Tibial artery (tissue), 4 donors: ENCODE results near the gene PIR.

Experiments used
- DNase-seq, 2 donors: peaks; one replicate each; pipeline ENCODE4 v3.0.0-alpha.2; 2019
- H3K27ac ChIP-seq, 2 donors: fragments of 200-600 bp; sonication (generic) in 1 of 2; 1 replicate in 1 of 2; 2 replicates in 1 of 2; pipeline ENCODE4 v1.5.1; 2018 to 2019; ENCODE audit warnings: mild to moderate bottlenecking in 1 of 2
- H3K27me3 ChIP-seq, 2 donors: fragments of 200-600 bp; sonication (generic) in 1 of 2; one replicate each; pipeline versions ENCODE4 v1.5.1 to v1.6.0; 2016 to 2019
- H3K36me3 ChIP-seq, 3 donors: fragments of 200-600 bp; sonication (generic) in 2 of 3; one replicate each; pipeline ENCODE4 v1.5.1; 2016 to 2019; ENCODE audit warnings: mild to moderate bottlenecking in 2 of 3
- H3K4me1 ChIP-seq, 4 donors: fragments of 200-600 bp; sonication (generic) in 2 of 4; 1 replicate in 3 of 4; 2 replicates in 1 of 4; pipeline ENCODE4 v1.5.1; 2016 to 2019
- H3K4me3 ChIP-seq, 2 donors: fragments of 200-600 bp; sonication (generic) in 1 of 2; 1 replicate in 1 of 2; 2 replicates in 1 of 2; pipeline ENCODE4 v1.5.1; 2018 to 2019; ENCODE audit warnings: mild to moderate bottlenecking in 2 of 2
- H3K9me3 ChIP-seq, 3 donors: fragments of 200-600 bp; sonication (generic) in 1 of 3; one replicate each; pipeline ENCODE4 v1.5.1; 2016 to 2019
- intact Hi-C: fragments of 100-400 bp; cut with DNase I; formaldehyde crosslinking; loops from one replicate; pipeline ENCODE4 v1.15.0; 2023; ENCODE audit warnings: low total_unique reads
- TF ChIP-seq, protein P1 (sequence below), 2 experiments: fragments of 200-600 bp in 1 of 2; fragments of 450-650 bp in 1 of 2; IDR thresholded peaks; one replicate each; pipeline ENCODE4 v1.5.1; 2017 to 2019; ENCODE audit warnings: antibody characterized with exemption in 2 of 2, mild to moderate bottlenecking in 1 of 2, moderate library complexity in 1 of 2

The PIR gene

GRCh38 chrX:15395789-15396188 lies 97.3 kb downstream of the PIR start:
- TF ChIP-seq, protein P1, sequence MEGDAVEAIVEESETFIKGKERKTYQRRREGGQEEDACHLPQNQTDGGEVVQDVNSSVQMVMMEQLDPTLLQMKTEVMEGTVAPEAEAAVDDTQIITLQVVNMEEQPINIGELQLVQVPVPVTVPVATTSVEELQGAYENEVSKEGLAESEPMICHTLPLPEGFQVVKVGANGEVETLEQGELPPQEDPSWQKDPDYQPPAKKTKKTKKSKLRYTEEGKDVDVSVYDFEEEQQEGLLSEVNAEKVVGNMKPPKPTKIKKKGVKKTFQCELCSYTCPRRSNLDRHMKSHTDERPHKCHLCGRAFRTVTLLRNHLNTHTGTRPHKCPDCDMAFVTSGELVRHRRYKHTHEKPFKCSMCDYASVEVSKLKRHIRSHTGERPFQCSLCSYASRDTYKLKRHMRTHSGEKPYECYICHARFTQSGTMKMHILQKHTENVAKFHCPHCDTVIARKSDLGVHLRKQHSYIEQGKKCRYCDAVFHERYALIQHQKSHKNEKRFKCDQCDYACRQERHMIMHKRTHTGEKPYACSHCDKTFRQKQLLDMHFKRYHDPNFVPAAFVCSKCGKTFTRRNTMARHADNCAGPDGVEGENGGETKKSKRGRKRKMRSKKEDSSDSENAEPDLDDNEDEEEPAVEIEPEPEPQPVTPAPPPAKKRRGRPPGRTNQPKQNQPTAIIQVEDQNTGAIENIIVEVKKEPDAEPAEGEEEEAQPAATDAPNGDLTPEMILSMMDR (IDR thresholded peaks at IDR 0.05): no peak
- intact Hi-C loops: no loop called here
- Histone ChIP-seq H3K27ac (no peak overlapping the region), H3K9me3 (no peaks in the 10 kb centered on the region), H3K4me1 (no peaks in the 10 kb centered on the region), H3K27me3 (no peaks in the 10 kb centered on the region), H3K36me3 (peaks cover 0 to 11% (median 0%) of the 10 kb centered on the region in 3 donors), H3K4me3 (no peak overlapping the region)
- no peak for DNase-seq

- intact Hi-C loops: no loop called here
- Histone ChIP-seq H3K36me3 (peaks cover 0 to 11% (median 4%) of the 10 kb centered on the region in 3 donors), H3K27ac (no peak overlapping the region), H3K4me1 (no peaks in the 10 kb centered on the region), H3K9me3 (no peaks in the 10 kb centered on the region), H3K27me3 (no peaks in the 10 kb centered on the region), H3K4me3 (no peak overlapping the region)
- TF ChIP-seq, protein P1 (IDR thresholded peaks at IDR 0.05): no peak
- no peak for DNase-seq
Observed at GRCh38 chrX:15391850-15392249, 101.3 kb downstream of the PIR start.

- intact Hi-C loops: no loop called here
- DNase-seq: peak in 1 of 2 donors; percentile 19
- no peaks in the 10 kb centered on the region for H3K27me3 ChIP-seq
- H3K27ac ChIP-seq: no peak within 1 kb of the TSS
- TF ChIP-seq, protein P1 (IDR thresholded peaks at IDR 0.05): no peak
- peaks cover 0 to 4% (median 0%) of the 10 kb centered on the region in 3 donors for H3K36me3 ChIP-seq
- H3K4me3 ChIP-seq: no peak within 1 kb of the TSS
- H3K4me1 ChIP-seq: no peaks in the 10 kb centered on the region
- no peaks in the 10 kb centered on the region for H3K9me3 ChIP-seq
Observed at GRCh38 chrX:15384304-15384703, 108.8 kb downstream of the PIR start, which contains the start of gene VEGFD. VEGFD (minus strand) TSS chrX:15384413; CDS start chrX:15383946, 467 bp downstream.

DNA sequence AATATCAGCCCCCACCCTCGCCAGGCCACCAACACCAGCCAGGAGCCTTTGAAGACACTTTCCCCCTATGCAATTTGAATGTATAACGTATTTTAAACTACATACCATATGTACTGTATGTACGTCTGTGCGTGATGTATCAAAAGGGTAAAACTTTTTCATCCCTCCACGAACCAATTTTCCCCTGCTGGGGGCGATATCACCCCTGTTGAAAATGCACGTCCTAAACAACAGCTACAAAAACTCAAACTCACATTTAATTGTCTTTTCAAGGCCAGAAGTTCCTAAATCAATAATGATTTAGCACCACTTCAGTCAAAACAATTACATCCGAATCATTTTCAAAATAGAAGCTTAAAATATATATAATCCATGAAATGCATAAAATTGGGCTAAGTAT lies 110.3 kb downstream of the PIR start:
- Histone ChIP-seq H3K4me3 (no peak overlapping the region), H3K27me3 (no peaks in the 10 kb centered on the region), H3K4me1 (no peaks in the 10 kb centered on the region), H3K9me3 (no peaks in the 10 kb centered on the region), H3K27ac (no peak overlapping the region), H3K36me3 (no peaks in the 10 kb centered on the region)
- DNase-seq: no peak
- TF ChIP-seq, protein P1 (IDR thresholded peaks at IDR 0.05): no peak
- intact Hi-C loops: no loop called here

DNA sequence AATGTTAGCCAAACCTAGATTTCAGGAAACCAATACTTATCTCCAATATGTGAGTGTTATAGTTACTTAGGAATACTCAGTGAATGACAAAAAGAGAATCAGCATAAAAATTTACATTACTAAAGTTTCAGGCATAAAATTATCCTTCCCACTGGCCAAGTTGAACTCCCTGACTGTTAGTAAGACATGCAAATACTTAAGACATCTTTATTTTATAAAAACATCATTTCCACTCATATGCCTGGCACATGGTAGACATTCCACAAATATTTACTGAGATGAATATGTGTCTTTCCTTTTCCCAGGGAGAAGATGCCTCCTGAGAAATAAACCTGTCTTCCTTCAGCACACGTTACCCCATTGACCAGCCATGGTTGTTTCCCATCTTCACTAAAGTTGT lies 116.2 kb downstream of the PIR start:
- no peaks in the 10 kb centered on the region for H3K36me3 ChIP-seq
- DNase-seq: no peak
- no peak overlapping the region for H3K4me3 ChIP-seq
- no peaks in the 10 kb centered on the region for H3K4me1 ChIP-seq
- TF ChIP-seq, protein P1 (IDR thresholded peaks at IDR 0.05): no peak
- no peaks in the 10 kb centered on the region for H3K9me3 ChIP-seq
- no peak overlapping the region for H3K27ac ChIP-seq
- no peaks in the 10 kb centered on the region for H3K27me3 ChIP-seq
- intact Hi-C loops: no loop called here

DNA sequence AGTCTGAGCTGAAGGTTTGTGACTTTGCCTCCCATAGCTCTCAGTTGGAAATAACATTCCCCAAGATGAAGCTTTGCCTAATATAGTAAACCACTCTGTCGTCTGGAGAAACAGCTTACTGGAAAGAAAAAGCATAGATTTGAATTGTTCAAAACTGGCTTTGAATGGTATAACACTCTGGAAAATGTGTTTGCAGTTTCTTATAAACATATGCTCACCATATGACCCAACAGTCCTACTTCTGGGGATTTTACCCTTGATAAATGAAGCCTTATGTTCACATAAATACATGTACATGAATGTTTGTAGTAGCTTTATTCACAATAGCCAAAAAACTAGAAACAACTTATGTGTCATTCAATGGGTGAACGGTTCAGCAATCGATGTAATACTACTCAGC lies 119.2 kb downstream of the PIR start:
- TF ChIP-seq, protein P1 (IDR thresholded peaks at IDR 0.05): no peak

More for the DNA sequence above, 119.2 kb downstream of the PIR start:
- no peak overlapping the region for H3K4me3 ChIP-seq
- no peak for DNase-seq
- no peaks in the 10 kb centered on the region for H3K27me3 ChIP-seq
- H3K9me3 ChIP-seq: no peaks in the 10 kb centered on the region
- intact Hi-C loops: no loop called here
- no peaks in the 10 kb centered on the region for H3K36me3 ChIP-seq
- H3K4me1 ChIP-seq: no peaks in the 10 kb centered on the region
- H3K27ac ChIP-seq: no peak overlapping the region
